Measurements from ENCODE around the gene B4GALNT1. TPM values are rescaled to one million over a fixed set of nuclear protein-coding genes. Genes with fewer than 3 reads are reported as not detected.
A peak's percentile ranks its signal among the peaks of the same experiment; 100 is the strongest.

The B4GALNT1 gene
- total and polyA plus RNA-seq, 12 donors: 2.0 to 9.3 (median 5.4) TPM

GRCh38 chr12:57614178-57614947 is 18.6 kb downstream of the B4GALNT1 start:
- ATAC-seq (no peak), DNase-seq (peak; percentile 58 to 75)
- Histone ChIP-seq H3K4me1 (peaks cover 0 to 82% (median 33%) of the 10 kb centered on the region in 9 donors), H3K4me3 (peak overlapping the region in 1 of 10 donors; percentile 25), H3K27me3 (peaks cover 0 to 80% (median under 1%) of the 10 kb centered on the region in 7 donors), H3K36me3 (peaks cover 0 to 29% (median 6%) of the 10 kb centered on the region in 9 donors), H3K9me3 (no peaks in the 10 kb centered on the region), H3K27ac (peak overlapping the region in 3 of 10 donors; percentile 0 to 31 (median 11))
- intact Hi-C loops (cut with DNase I): no loop called here
- WGBS, 2 donors: 62 to 66% methylated on average over 14 of the region's 14 CpGs
- no peak for TF ChIP-seq CTCF (IDR thresholded peaks at IDR 0.05)

- H3K27me3 ChIP-seq: peaks cover 0 to 72% (median 0%) of the 10 kb centered on the region in 7 donors
- H3K4me1 ChIP-seq: peaks cover 0 to 81% (median 33%) of the 10 kb centered on the region in 9 donors
- intact Hi-C loops (cut with DNase I): no loop called here
- H3K36me3 ChIP-seq: peaks cover 0 to 37% (median 6%) of the 10 kb centered on the region in 9 donors
- no peak for TF ChIP-seq CTCF (IDR thresholded peaks at IDR 0.05)
- DNase-seq (no peak), ATAC-seq (no peak)
- H3K27ac ChIP-seq: peak overlapping the region in 2 of 10 donors; percentile 0 to 91
- H3K9me3 ChIP-seq: no peaks in the 10 kb centered on the region
- 81 to 87% methylated on average over 10 of the region's 10 CpGs for WGBS, 2 donors
- H3K4me3 ChIP-seq: no peak overlapping the region
Observed at GRCh38 chr12:57613427-57614109, 19.4 kb downstream of the B4GALNT1 start.

- Histone ChIP-seq H3K4me1 (peaks cover 0 to 81% (median 33%) of the 10 kb centered on the region in 9 donors), H3K36me3 (peaks cover 0 to 42% (median 6%) of the 10 kb centered on the region in 9 donors), H3K27ac (peak overlapping the region in 5 of 10 donors; percentile 0 to 92 (median 85)), H3K9me3 (no peaks in the 10 kb centered on the region), H3K4me3 (peak overlapping the region in 4 of 10 donors; percentile 63 to 77 (median 70)), H3K27me3 (peaks cover 0 to 65% (median 0%) of the 10 kb centered on the region in 7 donors)
- WGBS, 2 donors: 86 to 89% methylated on average over 10 of the region's 10 CpGs
- intact Hi-C loops (cut with DNase I): no loop called here
- TF ChIP-seq CTCF (IDR thresholded peaks at IDR 0.05): no peak
- DNase-seq (no peak), ATAC-seq (no peak)
Observed at GRCh38 chr12:57612711-57613426, 20.1 kb downstream of the B4GALNT1 start.
